K562 (cell line): ENCODE results near the gene NRG2. TPM values are rescaled to one million over a fixed set of nuclear protein-coding genes. Genes with fewer than 3 reads are reported as not detected.

ENCODE experiments used
- ATAC-seq: fragments of 200-7000 bp; cut with Tn5 transposase; 3 replicates; pipeline ENCODE4 v1.9.1; 2020; ENCODE audit warnings: moderate library complexity
- BruUV-seq: library from RNA; stranded (reverse); fragments of 400-500 nt; replicated peaks from 2 replicates; lab custom pipeline; 2021; lab: Mats Ljungman, UMichigan
- CTCF ChIA-PET: fragments of 300-600 bp; formaldehyde crosslinking; extraction: SDS; loops from one replicate; lab custom pipeline; 2021; ENCODE audit warnings: low intra/inter-chr PET ratio; lab: Yijun Ruan, JAX
- POLR2A ChIA-PET: fragments of 300-600, 350-650 bp; sonication (Branson Sonifier 250); formaldehyde crosslinking; extraction: SDS; loops from one replicate; lab custom pipeline; 2021; ENCODE audit warnings: antibody characterized with exemption, inconsistent platforms; lab: Yijun Ruan, JAX
- DNase-seq, 4 experiments: peaks; one replicate each; pipeline versions ENCODE4 v3.0.0 to v3.0.0-alpha.2; 2011 to 2018; ENCODE audit warnings: low spot score in 3 of 4, mixed read lengths in 3 of 4; ENCODE audit errors: extremely low read depth in 1 of 4
- FAIRE-seq: peaks from 2 replicates; lab custom pipeline; 2011; peaks lifted over from hg19 to GRCh38; lab: Jason Lieb, UNC
- H2AFZ ChIP-seq: 2 replicates; pipeline ENCODE4 v1.6.0; 2011; ENCODE audit warnings: low read depth, low read length, control low read depth, inconsistent platforms
- H3K27ac ChIP-seq: fragments of 200-600 bp; 3 replicates; pipeline ENCODE4 v1.8.0; 2011; ENCODE audit warnings: low read depth, mild to moderate bottlenecking, control low read depth, inconsistent platforms, low read length, moderate library complexity, mixed read lengths; ENCODE audit errors: extremely low read depth
- H3K27me3 ChIP-seq, 2 experiments: fragments of 300-600 bp in 1 of 2; 2 replicates in 1 of 2; 3 replicates in 1 of 2; pipeline versions ENCODE4 v1.6.0 to v1.8.0; 2011; ENCODE audit warnings: inconsistent platforms in 2 of 2, low read length in 2 of 2, mild to moderate bottlenecking in 1 of 2, mixed read lengths in 1 of 2, moderate library complexity in 1 of 2; ENCODE audit not compliant: control insufficient read depth in 2 of 2, insufficient read depth in 2 of 2
- H3K36me3 ChIP-seq: fragments of 300-600 bp; 3 replicates; pipeline ENCODE4 v1.8.0; 2011; ENCODE audit warnings: mild to moderate bottlenecking, low read length, inconsistent platforms; ENCODE audit not compliant: control insufficient read depth, insufficient read depth
- H3K4me1 ChIP-seq, 2 experiments: fragments of 200-600 bp in 1 of 2; replicated peaks in 1 of 2; 2 replicates in 1 of 2; 3 replicates in 1 of 2; pipeline versions ENCODE4 v1.5.1 to v1.8.0; 2011; ENCODE audit warnings: inconsistent platforms in 2 of 2, low read length in 2 of 2, mild to moderate bottlenecking in 1 of 2, mixed read lengths in 1 of 2, moderate library complexity in 1 of 2; ENCODE audit not compliant: control insufficient read depth in 2 of 2, insufficient read depth in 2 of 2
- H3K4me2 ChIP-seq: 2 replicates; pipeline ENCODE4 v1.6.1; 2011; ENCODE audit warnings: low read length, control low read depth, inconsistent platforms, mixed read lengths; ENCODE audit not compliant: insufficient read depth
- H3K4me3 ChIP-seq: fragments of 200-600 bp; sonication (generic), shearing (Covaris generic); 2 replicates; pipeline ENCODE4 v1.5.1; 2016; ENCODE audit warnings: control low read depth, inconsistent platforms
- H3K79me2 ChIP-seq: fragments of 200-600 bp; 3 replicates; pipeline ENCODE4 v1.8.0; 2011; ENCODE audit warnings: low read length, inconsistent platforms; ENCODE audit not compliant: control insufficient read depth, insufficient read depth
- H3K9ac ChIP-seq, 2 experiments: 2 replicates each; pipeline versions ENCODE4 v1.6.0 to v1.6.1; 2011; ENCODE audit warnings: low read depth in 2 of 2, low read length in 2 of 2, control low read depth in 1 of 2, inconsistent platforms in 1 of 2, mild to moderate bottlenecking in 1 of 2, mixed read lengths in 1 of 2; ENCODE audit not compliant: insufficient read depth in 1 of 2
- H3K9me1 ChIP-seq: one replicate; pipeline ENCODE4 v1.6.0; 2011; ENCODE audit warnings: inconsistent platforms, mild to moderate bottlenecking, low read length, moderate library complexity; ENCODE audit not compliant: control insufficient read depth, insufficient read depth
- H3K9me3 ChIP-seq: replicated peaks from 2 replicates; pipeline ENCODE4 v1.5.1; 2011; ENCODE audit warnings: low read depth, low read length, inconsistent platforms; ENCODE audit not compliant: control insufficient read depth, insufficient read depth
- H4K20me1 ChIP-seq: replicated peaks from 2 replicates; pipeline ENCODE4 v1.6.1; 2011; ENCODE audit warnings: low read length, inconsistent platforms, mixed read lengths; ENCODE audit not compliant: control insufficient read depth, insufficient read depth
- C11orf30 ChIP-seq: fragments of 450-650 bp; IDR thresholded peaks from 2 replicates; pipeline ENCODE4 v1.6.1; 2016; ENCODE audit warnings: low read depth, mild to moderate bottlenecking
- MCM3 ChIP-seq: fragments of 450-650 bp; IDR thresholded peaks from 2 replicates; pipeline ENCODE4 v1.6.1; 2016
- POLR3G ChIP-seq: IDR thresholded peaks from 2 replicates; pipeline ENCODE4 v1.6.1; 2011; ENCODE audit not compliant: insufficient read length, insufficient replicate concordance; ENCODE audit errors: extremely low read depth
- SIRT6 ChIP-seq: IDR thresholded peaks from one replicate; pipeline ENCODE4 v1.6.1; 2012; ENCODE audit warnings: low read depth, mild to moderate bottlenecking, control low read depth, inconsistent platforms, low read length, moderate library complexity
- SMAD1 ChIP-seq: fragments of 150-350 bp; IDR thresholded peaks from 2 replicates; pipeline ENCODE4 v1.6.1; 2014; ENCODE audit warnings: low read length, low read depth; ENCODE audit not compliant: partially characterized antibody
- THRA ChIP-seq: fragments of 450-650 bp; IDR thresholded peaks from 2 replicates; pipeline ENCODE4 v1.6.1; 2017; ENCODE audit warnings: mild to moderate bottlenecking, moderate library complexity
- ZNF696 ChIP-seq: fragments of 250-450 bp; sonication (Bioruptor Pico); conservative IDR thresholded peaks from 2 replicates; pipeline ENCODE4 v1.4.0; 2020; ENCODE audit warnings: mild to moderate bottlenecking, moderate library complexity
- WGBS: fragments of 100-300 bp; shearing (Covaris generic); methylation state at CpG from one replicate; pipeline ENCODE4 v1.1.6; 2016; ENCODE audit warnings: low coverage, mixed read lengths; ENCODE audit not compliant: insufficient coverage; ENCODE audit errors: missing lambda C conversion rate; 5-methylcytosine and 5-hydroxymethylcytosine counted together
- in situ Hi-C: fragments of 300-500 bp; cut with MboI; formaldehyde crosslinking; loops from 4 replicates; pipeline ENCODE4 v1.15.0; 2018; ENCODE audit warnings: inconsistent platforms, mixed read lengths
- intact Hi-C: fragments of 100-400 bp; cut with micrococcal nuclease; formaldehyde crosslinking; loops from 2 replicates; pipeline ENCODE4 v1.14.2; 2022
- polyA plus RNA-seq, 8 experiments: library from polyadenylated mRNA; depleted of rRNA in 4 of 8; stranded (reverse) in 5 of 8; unstranded in 3 of 8; fragments of >200 nt; fragmentation: Nextera tagmentation in 2 of 8; fragmentation: Illumina TruSeq in 1 of 8; extraction: Ambion mirVana in 2 of 8; extraction: Trizol in 1 of 8; gene quantifications; 2 replicates each; pipeline versions ENCODE4 v1.2.1 to v1.2.3, GENCODE V29; 2011 to 2014; ENCODE audit warnings: inconsistent platforms in 1 of 8, missing spikeins in 1 of 8
- total RNA-seq, 7 experiments: library from RNA; depleted of rRNA in 6 of 7; stranded (reverse); fragments of >200 nt in 6 of 7; fragmentation: Illumina TruSeq in 2 of 7; extraction: Trizol in 2 of 7; gene quantifications; 2 replicates each; pipeline versions ENCODE4 v1.2.1 to v1.2.3, GENCODE V29; 2011 to 2021; ENCODE audit warnings: low replicate concordance in 1 of 7

Gene NRG2
- total and polyA plus RNA-seq, 9 of the 15 experiments (the other 6 are each of a cell fraction or from before 2014, with no cell fraction given) = not detected

- no peaks in the 10 kb centered on the region for H3K9me1 ChIP-seq
- no peak overlapping the region for H3K4me3 ChIP-seq
- TF ChIP-seq MCM3 = peak; percentile 51; the same call in 1 of the 2 replicates
- no peak for TF ChIP-seq POLR3G
- TF ChIP-seq, all 486 proteins: peak for 1
- ATAC-seq (no peak), DNase-seq (no peak), FAIRE-seq (no peak)
- H2AFZ ChIP-seq = no peak overlapping the region
- H3K36me3 ChIP-seq = no peaks in the 10 kb centered on the region
- peaks cover 3 to 17% of the 10 kb centered on the region in 2 experiments; a peak in 3 of 5 replicates for H3K27me3 ChIP-seq
- no peaks in the 10 kb centered on the region for H3K4me1 ChIP-seq
- 0 out of 2 replicates have a peak, but pooled peaks cover under 1% of the 10 kb centered on the region for H4K20me1 ChIP-seq
- in situ Hi-C loops (no loop called here), intact Hi-C loops (no loop called here)
- no peaks in the 10 kb centered on the region for H3K79me2 ChIP-seq
- BruUV-seq = no TSS peak
- H3K27ac ChIP-seq = no peak overlapping the region
- ChIA-PET CTCF (interaction anchor here (1.0 kb wide), 1 partner anchor 101 kb away, joined by 4 read pairs; no protein-coding TSS in a partner anchor), POLR2A (no interaction called here)
- no peaks in the 10 kb centered on the region for H3K9me3 ChIP-seq
- H3K9ac ChIP-seq = no peak overlapping the region
- no peak overlapping the region for H3K4me2 ChIP-seq
These were observed 175.5 kb downstream of the NRG2 start for GRCh38 chr5:139867581-139867980.

GRCh38 chr5:139867109-139867508 is 176.0 kb downstream of the NRG2 start:
- FAIRE-seq = no peak
- Histone ChIP-seq H3K79me2 (no peaks in the 10 kb centered on the region), H3K4me1 (no peaks in the 10 kb centered on the region), H3K4me3 (no peak overlapping the region), H3K9me3 (no peaks in the 10 kb centered on the region), H3K27ac (no peak overlapping the region), H3K36me3 (no peaks in the 10 kb centered on the region), H3K9ac (no peak overlapping the region), H2AFZ (no peak overlapping the region), H3K9me1 (no peaks in the 10 kb centered on the region), H4K20me1 (0 out of 2 replicates have a peak, but pooled peaks cover 2% of the 10 kb centered on the region)
- no TSS peak for BruUV-seq
- ChIA-PET POLR2A (no interaction called here), CTCF (interaction anchor here (1.0 kb wide), 1 partner anchor 101 kb away, joined by 4 read pairs; no protein-coding TSS in a partner anchor)
- ATAC-seq = no peak
- in situ Hi-C loops = no loop called here
- TF ChIP-seq SMAD1 = no peak
- no peak for TF ChIP-seq SIRT6
- no peak for TF ChIP-seq THRA
- TF ChIP-seq ZNF696 = no peak
- no peak for TF ChIP-seq C11orf30
- TF ChIP-seq, all 486 proteins: peak for 0
- WGBS = 0% methylated on average over 2 of the region's 2 CpGs
- Histone ChIP-seq H3K27me3 (peaks cover 3 to 20% of the 10 kb centered on the region in 2 experiments; a peak in 3 of 5 replicates), H3K4me2 (no peak overlapping the region)
- intact Hi-C loops = no loop called here
- no peak for DNase-seq
